CD14-positive monocyte (primary cell): ENCODE data around the gene SUCO. TPM values are rescaled to one million over a fixed set of nuclear protein-coding genes. Genes with fewer than 3 reads are reported as not detected.
A peak's percentile ranks its signal among the peaks of the same experiment; 100 is the strongest.

ENCODE experiments used
- DNase-seq, 3 donors: peaks; one replicate each; pipeline ENCODE4 v3.0.0-alpha.2; 2011 to 2022
- H2AFZ ChIP-seq: 2 replicates; pipeline ENCODE4 v1.6.0; 2012; ENCODE audit warnings: mild to moderate bottlenecking, low read depth, low read length, inconsistent platforms; ENCODE audit not compliant: insufficient read depth, poor library complexity, severe bottlenecking
- H3K27ac ChIP-seq, 2 donors: 1 replicate in 1 of 2; 2 replicates in 1 of 2; pipeline ENCODE4 v1.5.1; 2012 to 2013; ENCODE audit warnings: low read length in 2 of 2, control low read depth in 1 of 2, inconsistent platforms in 1 of 2, low read depth in 1 of 2, mild to moderate bottlenecking in 1 of 2
- H3K27me3 ChIP-seq, 2 donors: one replicate each; pipeline versions ENCODE4 v1.6.0 to v1.6.1; 2011 to 2013; ENCODE audit warnings: low read length in 2 of 2; ENCODE audit not compliant: control insufficient read depth in 2 of 2, insufficient read depth in 2 of 2
- H3K36me3 ChIP-seq, 2 donors: replicated peaks in 1 of 2; 1 replicate in 1 of 2; 2 replicates in 1 of 2; pipeline versions ENCODE4 v1.5.1 to v1.6.1; 2012 to 2013; ENCODE audit warnings: low read length in 2 of 2, control low read depth in 1 of 2, inconsistent platforms in 1 of 2, mild to moderate bottlenecking in 1 of 2; ENCODE audit not compliant: insufficient read depth in 2 of 2, control insufficient read depth in 1 of 2
- H3K4me1 ChIP-seq, 2 donors: 1 replicate in 1 of 2; 2 replicates in 1 of 2; pipeline versions ENCODE4 v1.5.1 to v1.6.1; 2012 to 2013; ENCODE audit warnings: low read length in 2 of 2, control low read depth in 1 of 2, inconsistent platforms in 1 of 2, mild to moderate bottlenecking in 1 of 2, moderate library complexity in 1 of 2; ENCODE audit not compliant: insufficient read depth in 2 of 2, control insufficient read depth in 1 of 2
- H3K4me2 ChIP-seq: replicated peaks from 2 replicates; pipeline ENCODE3; 2012; ENCODE audit warnings: low read length, moderate library complexity, mild to moderate bottlenecking; ENCODE audit not compliant: poor library complexity, severe bottlenecking; ENCODE audit errors: extremely low read depth
- H3K4me3 ChIP-seq, 3 experiments: fragments of 200-600 bp in 1 of 3; sonication (generic) in 1 of 3; replicated peaks in 1 of 3; 1 replicate in 2 of 3; 2 replicates in 1 of 3; pipeline ENCODE4 v1.5.1; 2011 to 2013; ENCODE audit warnings: low read length in 3 of 3, mild to moderate bottlenecking in 3 of 3, control low read depth in 2 of 3, low read depth in 2 of 3, inconsistent platforms in 1 of 3, moderate library complexity in 1 of 3
- H3K79me2 ChIP-seq: 2 replicates; pipeline ENCODE4 v1.6.0; 2012; ENCODE audit warnings: mild to moderate bottlenecking, control low read depth, inconsistent platforms, low read length, moderate library complexity; ENCODE audit not compliant: insufficient read depth
- H3K9ac ChIP-seq: 2 replicates; pipeline ENCODE4 v1.6.0; 2017; ENCODE audit warnings: low read length, mild to moderate bottlenecking; ENCODE audit not compliant: insufficient read depth, poor library complexity, severe bottlenecking
- H3K9me3 ChIP-seq, 2 donors: replicated peaks in 1 of 2; 1 replicate in 1 of 2; 2 replicates in 1 of 2; pipeline versions ENCODE4 v1.5.1 to v1.6.1; 2012 to 2013; ENCODE audit warnings: low read length in 2 of 2, control low read depth in 1 of 2; ENCODE audit not compliant: control insufficient read depth in 1 of 2, insufficient read depth in 1 of 2
- H4K20me1 ChIP-seq: 2 replicates; pipeline ENCODE4 v1.6.0; 2012; ENCODE audit warnings: mild to moderate bottlenecking, low read length, control low read depth, moderate library complexity; ENCODE audit not compliant: insufficient read depth
- H3K27ac Mint-ChIP-seq, 7 donors: one replicate each; pipeline ENCODE4 v1.8.0; 2020; ENCODE audit warnings: mild to moderate bottlenecking in 7 of 7, mixed read lengths in 7 of 7, moderate library complexity in 6 of 7, inconsistent platforms in 2 of 7
- H3K27me3 Mint-ChIP-seq, 3 donors: one replicate each; pipeline ENCODE4 v1.8.0; 2021 to 2022; ENCODE audit warnings: low read depth in 3 of 3, mild to moderate bottlenecking in 3 of 3, mixed read lengths in 3 of 3, moderate library complexity in 3 of 3, inconsistent platforms in 1 of 3
- H3K36me3 Mint-ChIP-seq, 2 donors: one replicate each; pipeline ENCODE4 v1.8.0; 2020; ENCODE audit warnings: mixed read lengths in 2 of 2, inconsistent platforms in 1 of 2, mild to moderate bottlenecking in 1 of 2
- H3K4me1 Mint-ChIP-seq: one replicate; pipeline ENCODE4 v1.8.0; 2020; ENCODE audit warnings: mild to moderate bottlenecking, mixed read lengths
- H3K4me3 Mint-ChIP-seq, 2 donors: one replicate each; pipeline ENCODE4 v1.8.0; 2020; ENCODE audit warnings: mild to moderate bottlenecking in 2 of 2, mixed read lengths in 2 of 2, moderate library complexity in 1 of 2
- H3K9me3 Mint-ChIP-seq, 7 donors: one replicate each; pipeline ENCODE4 v1.8.0; 2020 to 2022; ENCODE audit warnings: mixed read lengths in 7 of 7, mild to moderate bottlenecking in 6 of 7, moderate library complexity in 6 of 7, inconsistent platforms in 2 of 7
- CTCF ChIP-seq: fragments of 200-600 bp; IDR thresholded peaks from one replicate; pipeline ENCODE4 v1.8.0; 2022; ENCODE audit warnings: antibody characterized with exemption, mild to moderate bottlenecking
- WGBS: methylation state at CpG from one replicate; pipeline ENCODE4 v1.1.5; 2013; ENCODE audit warnings: missing lambda C conversion rate; ENCODE audit not compliant: insufficient coverage; 5-methylcytosine and 5-hydroxymethylcytosine counted together
- intact Hi-C, 2 donors: fragments of 100-400 bp; cut with micrococcal nuclease; formaldehyde crosslinking; loops; one replicate each; pipeline versions ENCODE4 v1.15.0 to v1.15.1; 2023
- polyA plus RNA-seq, 3 donors: library from polyadenylated mRNA; depleted of rRNA in 1 of 3; unstranded in 2 of 3; stranded (reverse) in 1 of 3; fragments of 300-500 nt in 2 of 3; fragments of >200 nt in 1 of 3; fragmentation: Illumina TruSeq in 2 of 3; gene quantifications; 1 replicate in 2 of 3; 2 replicates in 1 of 3; pipeline ENCODE4 v1.2.3, GENCODE V29; 2012 to 2021

Gene SUCO
- polyA plus RNA-seq, 3 donors = 6.8 to 8.5 (median 6.8) TPM

- no peak for TF ChIP-seq CTCF
- Histone ChIP-seq H3K27ac (peak overlapping the region; percentile 64 to 86), H3K79me2 (no peaks in the 10 kb centered on the region), H3K9me3 (no peaks in the 10 kb centered on the region), H3K4me2 (peak overlapping the region; percentile 26), H3K4me1 (peaks cover 43 to 45% of the 10 kb centered on the region in 2 donors), H3K36me3 (no peaks in the 10 kb centered on the region), H3K27me3 (no peaks in the 10 kb centered on the region), H4K20me1 (no peaks in the 10 kb centered on the region), H3K9ac (peak overlapping the region; percentile 6), H2AFZ (peak overlapping the region; percentile 66), H3K4me3 (peak overlapping the region in 1 of 3 experiments; percentile 25)
- Mint-ChIP-seq H3K4me1 (peaks cover 61% of the 10 kb centered on the region), H3K4me3 (peak overlapping the region; percentile 31 to 68), H3K27ac (peak overlapping the region; percentile 75 to 97 (median 90)), H3K36me3 (no peaks in the 10 kb centered on the region), H3K9me3 (peaks cover 0 to 2% (median 0%) of the 10 kb centered on the region in 7 donors), H3K27me3 (peaks cover 0 to 2% (median 2%) of the 10 kb centered on the region in 3 donors)
- DNase-seq = peak; percentile 46 to 54 (median 47)
- no CpG with 5 or more reads among the region's 2 CpGs for WGBS
- intact Hi-C loops = no loop called here
These were observed 34.1 kb upstream of the SUCO start for GRCh38 chr1:172498857-172499256.

GRCh38 chr1:172499636-172500141, 33.3 kb upstream of the SUCO start:
- H3K9me3 Mint-ChIP-seq = peaks cover 0 to 2% (median 0%) of the 10 kb centered on the region in 7 donors
- no peaks in the 10 kb centered on the region for H3K36me3 ChIP-seq
- peak overlapping the region; percentile 56 to 64 for H3K27ac ChIP-seq
- H3K4me1 Mint-ChIP-seq = peaks cover 61% of the 10 kb centered on the region
- no peaks in the 10 kb centered on the region for H3K9me3 ChIP-seq
- no peaks in the 10 kb centered on the region for H3K27me3 ChIP-seq
- peak overlapping the region in 6 of 7 donors; percentile 51 to 97 (median 65) for H3K27ac Mint-ChIP-seq
- no peak overlapping the region for H3K9ac ChIP-seq
- peak; percentile 11 to 60 (median 26) for DNase-seq
- WGBS = 86% methylated on average over 2 of the region's 3 CpGs
- peaks cover 0 to 2% (median 2%) of the 10 kb centered on the region in 3 donors for H3K27me3 Mint-ChIP-seq
- intact Hi-C loops = no loop called here
- peak overlapping the region; percentile 52 for H2AFZ ChIP-seq
- H3K79me2 ChIP-seq = no peaks in the 10 kb centered on the region
- no peaks in the 10 kb centered on the region for H4K20me1 ChIP-seq
- TF ChIP-seq CTCF = no peak
- no peak overlapping the region for H3K4me2 ChIP-seq
- no peak overlapping the region for H3K4me3 ChIP-seq
- no peak overlapping the region for H3K4me3 Mint-ChIP-seq
- H3K36me3 Mint-ChIP-seq = no peaks in the 10 kb centered on the region
- H3K4me1 ChIP-seq = peaks cover 43 to 45% of the 10 kb centered on the region in 2 donors
